ENCODE measurements around the gene OCIAD1. TPM values are rescaled to one million over a fixed set of nuclear protein-coding genes. Genes with fewer than 3 reads are reported as not detected.

The OCIAD1 gene
- total RNA-seq, 1 experiment from 2014 or later, result 103 TPM

GRCh38 chr4:48812866-48813265 is 18.0 kb upstream of the OCIAD1 start:
- BruUV-seq (replicated peaks), result no TSS peak
- Histone ChIP-seq H3K36me3 (ENCODE audit: control insufficient read depth, insufficient read depth, low read length) (no peaks in the 10 kb centered on the region), H3K9me3 (ENCODE audit: control insufficient read depth, insufficient read depth, low read depth, low read length) (no peaks in the 10 kb centered on the region), H3K4me3 (ENCODE audit: low read depth in 2 of 2, low read length in 2 of 2) (no peak overlapping the region), H3K27ac (ENCODE audit: low read length) (no peak overlapping the region), H3K4me1 (ENCODE audit: control insufficient read depth, insufficient read depth, low read length) (no peaks in the 10 kb centered on the region), H3K27me3 (ENCODE audit: control insufficient read depth, insufficient read depth, low read length) (no peaks in the 10 kb centered on the region)
- ChIA-PET POLR2A (no interaction called here), CTCF (no interaction called here)
- TF ChIP-seq REST (IDR thresholded peaks at IDR 0.05; ENCODE audit: insufficient read depth in 1 of 2, low read depth in 2 of 2, low read length in 1 of 2) (no peak), SIN3A (IDR thresholded peaks at IDR 0.05; ENCODE audit: borderline replicate concordance, insufficient read depth, low read depth, low read length) (no peak), TCF7L2 (IDR thresholded peaks at IDR 0.05; ENCODE audit: low read depth, low read length) (no peak), POLR2AphosphoS5 (IDR thresholded peaks at IDR 0.05; ENCODE audit: low read depth, low read length) (no peak)
- TF ChIP-seq, protein P1, sequence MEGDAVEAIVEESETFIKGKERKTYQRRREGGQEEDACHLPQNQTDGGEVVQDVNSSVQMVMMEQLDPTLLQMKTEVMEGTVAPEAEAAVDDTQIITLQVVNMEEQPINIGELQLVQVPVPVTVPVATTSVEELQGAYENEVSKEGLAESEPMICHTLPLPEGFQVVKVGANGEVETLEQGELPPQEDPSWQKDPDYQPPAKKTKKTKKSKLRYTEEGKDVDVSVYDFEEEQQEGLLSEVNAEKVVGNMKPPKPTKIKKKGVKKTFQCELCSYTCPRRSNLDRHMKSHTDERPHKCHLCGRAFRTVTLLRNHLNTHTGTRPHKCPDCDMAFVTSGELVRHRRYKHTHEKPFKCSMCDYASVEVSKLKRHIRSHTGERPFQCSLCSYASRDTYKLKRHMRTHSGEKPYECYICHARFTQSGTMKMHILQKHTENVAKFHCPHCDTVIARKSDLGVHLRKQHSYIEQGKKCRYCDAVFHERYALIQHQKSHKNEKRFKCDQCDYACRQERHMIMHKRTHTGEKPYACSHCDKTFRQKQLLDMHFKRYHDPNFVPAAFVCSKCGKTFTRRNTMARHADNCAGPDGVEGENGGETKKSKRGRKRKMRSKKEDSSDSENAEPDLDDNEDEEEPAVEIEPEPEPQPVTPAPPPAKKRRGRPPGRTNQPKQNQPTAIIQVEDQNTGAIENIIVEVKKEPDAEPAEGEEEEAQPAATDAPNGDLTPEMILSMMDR (IDR thresholded peaks at IDR 0.05), result no peak
- intact Hi-C loops (cut with micrococcal nuclease; ENCODE audit: unreplicated experiment) (no loop called here), in situ Hi-C loops (cut with HindIII; ENCODE audit: low pct_unique_long_range_greater_than_20kb, low sequenced_read_pairs) (no loop called here)
- no peak for DNase-seq (ENCODE audit: low read depth, low spot score)
- ATAC-seq, result no peak

GRCh38 chr4:48813964-48814363 is 16.9 kb upstream of the OCIAD1 start:
- Histone ChIP-seq H3K36me3 (ENCODE audit: control insufficient read depth, insufficient read depth, low read length) (no peaks in the 10 kb centered on the region), H3K27me3 (ENCODE audit: control insufficient read depth, insufficient read depth, low read length) (no peaks in the 10 kb centered on the region), H3K4me1 (ENCODE audit: control insufficient read depth, insufficient read depth, low read length) (no peaks in the 10 kb centered on the region), H3K27ac (ENCODE audit: low read length) (no peak overlapping the region), H3K4me3 (ENCODE audit: low read depth in 2 of 2, low read length in 2 of 2) (no peak overlapping the region), H3K9me3 (ENCODE audit: control insufficient read depth, insufficient read depth, low read depth, low read length) (no peaks in the 10 kb centered on the region)
- CTCF ChIA-PET, result no interaction called here
- no TSS peak for BruUV-seq (replicated peaks)
- intact Hi-C loops (cut with micrococcal nuclease; ENCODE audit: unreplicated experiment), result no loop called here
- no peak for DNase-seq (ENCODE audit: low read depth, low spot score)
- in situ Hi-C loops (cut with HindIII; ENCODE audit: low pct_unique_long_range_greater_than_20kb, low sequenced_read_pairs), result no loop called here
- TF ChIP-seq REST (IDR thresholded peaks at IDR 0.05; ENCODE audit: insufficient read depth in 1 of 2, low read depth in 2 of 2, low read length in 1 of 2) (no peak), SIN3A (IDR thresholded peaks at IDR 0.05; ENCODE audit: borderline replicate concordance, insufficient read depth, low read depth, low read length) (no peak)
- TF ChIP-seq, protein P1 (IDR thresholded peaks at IDR 0.05), result no peak
- POLR2A ChIA-PET, result no interaction called here
- ATAC-seq, result no peak
